ENCODE data around the gene HTR3D. TPM values are rescaled to one million over a fixed set of nuclear protein-coding genes. Genes with fewer than 3 reads are reported as not detected.
"Not testable (repeated sequence)": the region's sequence is repeated elsewhere in the genome, so short reads cannot be mapped to it uniquely, and the experiment has no call there.

HTR3D gene
- total and polyA plus RNA-seq, 9 of the 15 experiments (the other 6 are each of a cell fraction or from before 2014, with no cell fraction given) = not detected

DNA sequence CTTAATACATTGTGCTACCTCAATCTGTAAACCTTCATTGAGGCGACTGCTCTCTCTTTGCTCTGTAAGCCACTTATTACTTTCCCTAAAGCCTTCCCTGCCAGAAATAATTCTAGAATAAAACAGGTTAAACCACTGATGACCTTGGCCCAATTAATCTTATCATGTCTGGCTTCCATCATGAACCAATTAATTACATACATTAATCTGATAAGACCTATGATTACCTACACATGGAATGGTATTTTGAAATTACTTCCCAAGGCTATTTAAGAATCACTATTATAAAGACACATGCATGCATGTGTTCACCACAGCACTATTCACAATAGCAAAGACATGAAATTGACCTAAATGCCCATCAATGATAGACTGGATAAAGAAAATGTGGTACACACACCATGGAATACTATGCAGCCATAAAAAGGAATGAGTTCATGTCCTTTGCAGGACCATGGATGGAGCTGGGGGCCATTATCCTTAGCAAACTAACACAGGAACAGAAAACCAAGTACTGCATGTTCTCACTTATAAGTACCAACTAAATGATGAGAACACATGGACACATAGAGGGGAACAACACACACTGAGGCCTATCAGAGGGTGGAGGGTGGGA, 3.2 kb upstream of the HTR3D start:
- peak; percentile 75 for TF ChIP-seq ZNF146 (CRISPR knock-in tag; IDR thresholded peaks at IDR 0.05; ENCODE audit: unreplicated experiment)
- 54% methylated on average over 1 of the region's 1 CpG for WGBS (ENCODE audit: insufficient coverage, low coverage, missing lambda C conversion rate)
- H3K4me2 ChIP-seq (ENCODE audit: insufficient read depth, low read length); H3K9me1 ChIP-seq (ENCODE audit: control insufficient read depth, insufficient read depth, low read length); intact Hi-C loops (cut with micrococcal nuclease); FAIRE-seq; DNase-seq (ENCODE audit: extremely low read depth in 1 of 4, low spot score in 3 of 4); H3K4me3 ChIP-seq; H3K27ac ChIP-seq (ENCODE audit: extremely low read depth, low read depth, low read length); H3K27me3 ChIP-seq (ENCODE audit: control insufficient read depth in 2 of 2, insufficient read depth in 2 of 2, low read length in 2 of 2); BruUV-seq (replicated peaks); H3K36me3 ChIP-seq (ENCODE audit: control insufficient read depth, insufficient read depth, low read length); H4K20me1 ChIP-seq (replicated peaks; ENCODE audit: control insufficient read depth, insufficient read depth, low read length); H2AFZ ChIP-seq (ENCODE audit: low read depth, low read length); H3K79me2 ChIP-seq (ENCODE audit: control insufficient read depth, insufficient read depth, low read length); ATAC-seq; H3K9me3 ChIP-seq (replicated peaks; ENCODE audit: control insufficient read depth, insufficient read depth, low read depth, low read length); H3K9ac ChIP-seq (ENCODE audit: insufficient read depth in 1 of 2, low read depth in 2 of 2, low read length in 2 of 2); H3K4me1 ChIP-seq (replicated peaks in 1 of 2; ENCODE audit: control insufficient read depth in 2 of 2, insufficient read depth in 2 of 2, low read length in 2 of 2); in situ Hi-C loops (cut with MboI): not testable (repeated sequence)
- ChIA-PET POLR2A (interaction anchor here (0.5 kb wide), 1 partner anchor 141 kb away, joined by 3 read pairs; no protein-coding TSS in a partner anchor), CTCF (ENCODE audit: low intra/inter-chr PET ratio) (interaction anchor here (0.6 kb wide), 1 partner anchor 117 kb away, joined by 3 read pairs; no protein-coding TSS in a partner anchor)

DNA sequence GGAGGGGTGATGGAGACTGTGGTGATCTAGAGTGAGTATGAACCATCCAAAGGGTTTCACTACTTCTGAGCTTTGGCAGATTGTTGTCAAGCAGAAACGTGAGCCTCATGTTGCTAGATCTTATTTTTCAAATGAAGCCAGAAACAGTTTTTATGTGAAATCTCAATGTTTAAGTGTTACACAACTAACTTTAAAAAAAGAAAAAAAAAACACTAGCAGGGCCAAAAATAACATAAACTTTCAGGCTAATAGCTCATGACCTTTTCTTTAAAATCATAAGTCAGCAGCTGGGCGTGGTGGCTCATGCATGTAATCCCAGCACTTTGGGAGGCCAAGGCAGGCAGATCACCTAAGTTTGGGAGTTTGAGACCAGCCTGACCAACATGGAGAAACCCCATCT, 2.1 kb upstream of the HTR3D start:
- H3K4me1 ChIP-seq (replicated peaks in 1 of 2; ENCODE audit: control insufficient read depth in 2 of 2, insufficient read depth in 2 of 2, low read length in 2 of 2) = no peaks in the 10 kb centered on the region; a peak in 1 of 5 replicates
- H3K9me3 ChIP-seq (replicated peaks; ENCODE audit: control insufficient read depth, insufficient read depth, low read depth, low read length) = no peaks in the 10 kb centered on the region
- no peak for FAIRE-seq
- H2AFZ ChIP-seq (ENCODE audit: low read depth, low read length) = no peak overlapping the region
- peaks cover 7 to 10% of the 10 kb centered on the region in 2 experiments; a peak in 4 of 5 replicates for H3K27me3 ChIP-seq (ENCODE audit: control insufficient read depth in 2 of 2, insufficient read depth in 2 of 2, low read length in 2 of 2)
- BruUV-seq (replicated peaks) = no TSS peak
- no peak overlapping the region for H3K4me2 ChIP-seq (ENCODE audit: insufficient read depth, low read length)
- H3K27ac ChIP-seq (ENCODE audit: extremely low read depth, low read depth, low read length) = no peak overlapping the region
- ChIA-PET CTCF (ENCODE audit: low intra/inter-chr PET ratio) (no interaction called here), POLR2A (no interaction called here)
- H4K20me1 ChIP-seq (replicated peaks; ENCODE audit: control insufficient read depth, insufficient read depth, low read length) = no peaks in the 10 kb centered on the region
- no peak overlapping the region for H3K9ac ChIP-seq (ENCODE audit: insufficient read depth in 1 of 2, low read depth in 2 of 2, low read length in 2 of 2)
- no peaks in the 10 kb centered on the region for H3K79me2 ChIP-seq (ENCODE audit: control insufficient read depth, insufficient read depth, low read length)
- no peaks in the 10 kb centered on the region for H3K9me1 ChIP-seq (ENCODE audit: control insufficient read depth, insufficient read depth, low read length)
- in situ Hi-C loops (cut with MboI) = no loop called here
- DNase-seq (ENCODE audit: extremely low read depth in 1 of 4, low spot score in 3 of 4) = no peak
- no peak overlapping the region for H3K4me3 ChIP-seq
- H3K36me3 ChIP-seq (ENCODE audit: control insufficient read depth, insufficient read depth, low read length) = no peaks in the 10 kb centered on the region
- no peak for ATAC-seq
- intact Hi-C loops (cut with micrococcal nuclease) = no loop called here
- WGBS (ENCODE audit: insufficient coverage, low coverage, missing lambda C conversion rate) = 50% methylated on average over 2 of the region's 2 CpGs
- TF ChIP-seq C11orf30 (IDR thresholded peaks at IDR 0.05; ENCODE audit: low read depth) (no peak), NRF1 (conservative IDR thresholded peaks at IDR 0.05 in 1 of 2, IDR thresholded peaks at IDR 0.05 in 1 of 2) (no peak), ASH1L (IDR thresholded peaks at IDR 0.05; ENCODE audit: borderline replicate concordance, low read depth, partially characterized antibody) (no peak), ILK (tag; IDR thresholded peaks at IDR 0.05; ENCODE audit: borderline replicate concordance, low read depth) (no peak), GATAD2A (IDR thresholded peaks at IDR 0.05) (no peak), HMG20B (CRISPR knock-in tag; IDR thresholded peaks at IDR 0.05) (no peak), TGIF2 (CRISPR knock-in tag; IDR thresholded peaks at IDR 0.05) (no peak), ZNF695 (CRISPR knock-in tag; IDR thresholded peaks at IDR 0.05) (no peak), ATF7 (IDR thresholded peaks at IDR 0.05) (no peak), NONO (IDR thresholded peaks at IDR 0.05; ENCODE audit: low read depth in 2 of 2, low read length in 1 of 2) (no peak), MEF2A (IDR thresholded peaks at IDR 0.05; ENCODE audit: control insufficient read depth, low read depth, low read length) (no peak)
- TF ChIP-seq, protein P1, sequence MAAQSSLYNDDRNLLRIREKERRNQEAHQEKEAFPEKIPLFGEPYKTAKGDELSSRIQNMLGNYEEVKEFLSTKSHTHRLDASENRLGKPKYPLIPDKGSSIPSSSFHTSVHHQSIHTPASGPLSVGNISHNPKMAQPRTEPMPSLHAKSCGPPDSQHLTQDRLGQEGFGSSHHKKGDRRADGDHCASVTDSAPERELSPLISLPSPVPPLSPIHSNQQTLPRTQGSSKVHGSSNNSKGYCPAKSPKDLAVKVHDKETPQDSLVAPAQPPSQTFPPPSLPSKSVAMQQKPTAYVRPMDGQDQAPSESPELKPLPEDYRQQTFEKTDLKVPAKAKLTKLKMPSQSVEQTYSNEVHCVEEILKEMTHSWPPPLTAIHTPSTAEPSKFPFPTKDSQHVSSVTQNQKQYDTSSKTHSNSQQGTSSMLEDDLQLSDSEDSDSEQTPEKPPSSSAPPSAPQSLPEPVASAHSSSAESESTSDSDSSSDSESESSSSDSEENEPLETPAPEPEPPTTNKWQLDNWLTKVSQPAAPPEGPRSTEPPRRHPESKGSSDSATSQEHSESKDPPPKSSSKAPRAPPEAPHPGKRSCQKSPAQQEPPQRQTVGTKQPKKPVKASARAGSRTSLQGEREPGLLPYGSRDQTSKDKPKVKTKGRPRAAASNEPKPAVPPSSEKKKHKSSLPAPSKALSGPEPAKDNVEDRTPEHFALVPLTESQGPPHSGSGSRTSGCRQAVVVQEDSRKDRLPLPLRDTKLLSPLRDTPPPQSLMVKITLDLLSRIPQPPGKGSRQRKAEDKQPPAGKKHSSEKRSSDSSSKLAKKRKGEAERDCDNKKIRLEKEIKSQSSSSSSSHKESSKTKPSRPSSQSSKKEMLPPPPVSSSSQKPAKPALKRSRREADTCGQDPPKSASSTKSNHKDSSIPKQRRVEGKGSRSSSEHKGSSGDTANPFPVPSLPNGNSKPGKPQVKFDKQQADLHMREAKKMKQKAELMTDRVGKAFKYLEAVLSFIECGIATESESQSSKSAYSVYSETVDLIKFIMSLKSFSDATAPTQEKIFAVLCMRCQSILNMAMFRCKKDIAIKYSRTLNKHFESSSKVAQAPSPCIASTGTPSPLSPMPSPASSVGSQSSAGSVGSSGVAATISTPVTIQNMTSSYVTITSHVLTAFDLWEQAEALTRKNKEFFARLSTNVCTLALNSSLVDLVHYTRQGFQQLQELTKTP (IDR thresholded peaks at IDR 0.05; ENCODE audit: low read depth in 1 of 2, partially characterized antibody in 2 of 2) = no peak
